ENCODE data around the gene PYHIN1. TPM values are rescaled to one million over a fixed set of nuclear protein-coding genes. Genes with fewer than 3 reads are reported as not detected.
"Not testable (repeated sequence)": the region's sequence is repeated elsewhere in the genome, so short reads cannot be mapped to it uniquely, and the experiment has no call there.

The PYHIN1 gene
- total RNA-seq, 1 donor from 2014 or later, result not detected

GRCh38 chr1:159005161-159005560 is 73.8 kb downstream of the PYHIN1 start:
- no peak overlapping the region for H3K4me3 Mint-ChIP-seq (ENCODE audit: low read depth)
- no peaks in the 10 kb centered on the region for H3K36me3 Mint-ChIP-seq (ENCODE audit: insufficient read depth)
- no peak for DNase-seq (ENCODE audit: low spot score, unreplicated experiment)
- no peak overlapping the region for H3K27ac Mint-ChIP-seq
- H3K4me1 Mint-ChIP-seq (ENCODE audit: low read depth), result peaks cover 28% of the 10 kb centered on the region
- no peaks in the 10 kb centered on the region for H3K9me3 Mint-ChIP-seq (ENCODE audit: low read depth)
- TF ChIP-seq CTCF (IDR thresholded peaks at IDR 0.05; ENCODE audit: unreplicated experiment), result no peak
- no peaks in the 10 kb centered on the region for H3K27me3 Mint-ChIP-seq

GRCh38 chr1:159005676-159006075 is 74.3 kb downstream of the PYHIN1 start:
- Mint-ChIP-seq H3K27ac (peak overlapping the region; percentile 84), H3K9me3 (ENCODE audit: low read depth) (no peaks in the 10 kb centered on the region), H3K4me3 (ENCODE audit: low read depth) (peak overlapping the region; percentile 54), H3K27me3 (no peaks in the 10 kb centered on the region), H3K4me1 (ENCODE audit: low read depth) (peaks cover 33% of the 10 kb centered on the region), H3K36me3 (ENCODE audit: insufficient read depth) (no peaks in the 10 kb centered on the region)
- no peak for DNase-seq (ENCODE audit: low spot score, unreplicated experiment)
- TF ChIP-seq CTCF (IDR thresholded peaks at IDR 0.05; ENCODE audit: unreplicated experiment), result no peak

GRCh38 chr1:159006210-159006807 is 75.0 kb downstream of the PYHIN1 start:
- peak overlapping the region; percentile 54 for H3K4me3 Mint-ChIP-seq (ENCODE audit: low read depth)
- not testable (repeated sequence) for H3K27me3 Mint-ChIP-seq; DNase-seq (ENCODE audit: low spot score, unreplicated experiment); H3K9me3 Mint-ChIP-seq (ENCODE audit: low read depth); H3K36me3 Mint-ChIP-seq (ENCODE audit: insufficient read depth)
- peaks cover 33% of the 10 kb centered on the region for H3K4me1 Mint-ChIP-seq (ENCODE audit: low read depth)
- H3K27ac Mint-ChIP-seq, result peak overlapping the region; percentile 84

- Mint-ChIP-seq H3K27ac (no peak overlapping the region), H3K4me1 (ENCODE audit: low read depth) (peaks cover 37% of the 10 kb centered on the region), H3K36me3 (ENCODE audit: insufficient read depth) (no peaks in the 10 kb centered on the region), H3K4me3 (ENCODE audit: low read depth) (no peak overlapping the region), H3K9me3 (ENCODE audit: low read depth) (peaks cover 4% of the 10 kb centered on the region), H3K27me3 (no peaks in the 10 kb centered on the region)
- DNase-seq (ENCODE audit: low spot score, unreplicated experiment), result no peak
- TF ChIP-seq CTCF (IDR thresholded peaks at IDR 0.05; ENCODE audit: unreplicated experiment), result no peak
Observed at GRCh38 chr1:159007726-159008125, 76.4 kb downstream of the PYHIN1 start.

- H3K4me3 Mint-ChIP-seq (ENCODE audit: low read depth), result no peak overlapping the region
- no peaks in the 10 kb centered on the region for H3K27me3 Mint-ChIP-seq
- peaks cover 5% of the 10 kb centered on the region for H3K9me3 Mint-ChIP-seq (ENCODE audit: low read depth)
- no peak overlapping the region for H3K27ac Mint-ChIP-seq
- DNase-seq (ENCODE audit: low spot score, unreplicated experiment), result no peak
- peaks cover 37% of the 10 kb centered on the region for H3K4me1 Mint-ChIP-seq (ENCODE audit: low read depth)
- no peak for TF ChIP-seq CTCF (IDR thresholded peaks at IDR 0.05; ENCODE audit: unreplicated experiment)
- H3K36me3 Mint-ChIP-seq (ENCODE audit: insufficient read depth), result no peaks in the 10 kb centered on the region
Observed at GRCh38 chr1:159008744-159009188, 77.4 kb downstream of the PYHIN1 start.

GRCh38 chr1:159009287-159009686 is 77.9 kb downstream of the PYHIN1 start:
- no peak for TF ChIP-seq CTCF (IDR thresholded peaks at IDR 0.05; ENCODE audit: unreplicated experiment)
- no peak overlapping the region for H3K4me3 Mint-ChIP-seq (ENCODE audit: low read depth)
- H3K36me3 Mint-ChIP-seq (ENCODE audit: insufficient read depth), result no peaks in the 10 kb centered on the region
- H3K4me1 Mint-ChIP-seq (ENCODE audit: low read depth), result peaks cover 37% of the 10 kb centered on the region
- peaks cover 5% of the 10 kb centered on the region for H3K9me3 Mint-ChIP-seq (ENCODE audit: low read depth)
- H3K27ac Mint-ChIP-seq, result no peak overlapping the region
- DNase-seq (ENCODE audit: low spot score, unreplicated experiment), result no peak
- no peaks in the 10 kb centered on the region for H3K27me3 Mint-ChIP-seq

Data from progenitor cell of endocrine pancreas (in vitro differentiated cells).